Bronchial epithelial cell (primary cell): ENCODE measurements around the gene FOXP3. TPM values are rescaled to one million over a fixed set of nuclear protein-coding genes. Genes with fewer than 3 reads are reported as not detected.
A peak's percentile ranks its signal among the peaks of the same experiment; 100 is the strongest.

Source experiments
- DNase-seq: peaks from one replicate; pipeline ENCODE4 v3.0.0-alpha.2; 2010; ENCODE audit warnings: low read depth
- FAIRE-seq: peaks from 2 replicates; lab custom pipeline; 2011; peaks lifted over from hg19 to GRCh38; lab: Jason Lieb, UNC
- H3K27me3 ChIP-seq: 2 replicates; pipeline ENCODE4 v1.5.1; 2011; ENCODE audit warnings: low read length; ENCODE audit not compliant: control insufficient read depth, insufficient read depth
- H3K36me3 ChIP-seq: 2 replicates; pipeline ENCODE4 v1.5.1; 2011; ENCODE audit warnings: low read length; ENCODE audit not compliant: control insufficient read depth, insufficient read depth
- H3K4me3 ChIP-seq: 2 replicates; pipeline ENCODE4 v1.5.1; 2011; ENCODE audit warnings: mild to moderate bottlenecking, low read depth, low read length, control low read depth
- CTCF ChIP-seq: IDR thresholded peaks from 2 replicates; pipeline ENCODE4 v1.5.1; 2011; ENCODE audit warnings: mild to moderate bottlenecking, moderate library complexity, low read length, control low read depth, inconsistent platforms; ENCODE audit not compliant: insufficient read depth, severe bottlenecking
- total RNA-seq: library from RNA; depleted of rRNA; stranded (reverse); fragments of >200 nt; gene quantifications from 2 replicates; pipeline ENCODE4 v1.2.1, GENCODE V29; 2014

FOXP3 gene
- total RNA-seq, 1 donor from 2014 or later = not detected

GRCh38 chrX:49246541-49246940 lies 18.0 kb downstream of the FOXP3 start:
- peaks cover 6% of the 10 kb centered on the region for H3K36me3 ChIP-seq
- no peak for FAIRE-seq

GRCh38 chrX:49244207-49244606 lies 20.3 kb downstream of the FOXP3 start:
- no peak for TF ChIP-seq CTCF
- Histone ChIP-seq H3K4me3 (no peak overlapping the region), H3K36me3 (peaks cover 8% of the 10 kb centered on the region), H3K27me3 (no peaks in the 10 kb centered on the region)
- DNase-seq (no peak), FAIRE-seq (no peak)

More at GRCh38 chrX:49246541-49246940, 18.0 kb downstream of the FOXP3 start:
- Histone ChIP-seq H3K27me3 (no peaks in the 10 kb centered on the region), H3K4me3 (no peak overlapping the region)
- TF ChIP-seq CTCF = no peak
- DNase-seq = no peak

- DNase-seq (no peak), FAIRE-seq (no peak)
- Histone ChIP-seq H3K36me3 (peaks cover 6% of the 10 kb centered on the region), H3K4me3 (no peak overlapping the region), H3K27me3 (no peaks in the 10 kb centered on the region)
- TF ChIP-seq CTCF = no peak
Measured at GRCh38 chrX:49243166-49243565, 21.3 kb downstream of the FOXP3 start.

GRCh38 chrX:49242545-49243066 lies 21.9 kb downstream of the FOXP3 start:
- FAIRE-seq (no peak), DNase-seq (peak; percentile 20)
- H3K4me3 ChIP-seq = no peak overlapping the region
- TF ChIP-seq CTCF = no peak
- H3K36me3 ChIP-seq = peaks cover 6% of the 10 kb centered on the region
- H3K27me3 ChIP-seq = no peaks in the 10 kb centered on the region

- FAIRE-seq (no peak), DNase-seq (no peak)
- TF ChIP-seq CTCF = no peak
- H3K36me3 ChIP-seq = peaks cover 6% of the 10 kb centered on the region
- no peaks in the 10 kb centered on the region for H3K27me3 ChIP-seq
- H3K4me3 ChIP-seq = no peak overlapping the region
Measured at GRCh38 chrX:49238735-49239134, 25.8 kb downstream of the FOXP3 start.

- TF ChIP-seq CTCF = no peak
- DNase-seq (no peak), FAIRE-seq (no peak)
- no peak overlapping the region for H3K4me3 ChIP-seq
- H3K36me3 ChIP-seq = peaks cover 2% of the 10 kb centered on the region
- no peaks in the 10 kb centered on the region for H3K27me3 ChIP-seq
Measured at GRCh38 chrX:49237060-49237459, 27.4 kb downstream of the FOXP3 start.
